Keratinocyte (primary cell): ENCODE results near the gene OR2T2.

Source experiments
- EZH2 ChIP-seq: IDR thresholded peaks from one replicate; pipeline ENCODE4 v1.6.1; 2012; ENCODE audit warnings: inconsistent platforms, mild to moderate bottlenecking, low read length, moderate library complexity
- TF ChIP-seq, protein P1 (sequence below), 3 experiments: IDR thresholded peaks in 1 of 3; conservative IDR thresholded peaks in 1 of 3; optimal IDR thresholded peaks in 1 of 3; 2 replicates in 2 of 3; 3 replicates in 1 of 3; pipeline versions ENCODE3 to v1.5.1; 2011; ENCODE audit warnings: low read length in 3 of 3, mild to moderate bottlenecking in 3 of 3, moderate library complexity in 2 of 3, control low read depth in 1 of 3, inconsistent platforms in 1 of 3; ENCODE audit not compliant: insufficient read depth in 2 of 3; ENCODE audit errors: extremely low read depth in 1 of 3

DNA sequence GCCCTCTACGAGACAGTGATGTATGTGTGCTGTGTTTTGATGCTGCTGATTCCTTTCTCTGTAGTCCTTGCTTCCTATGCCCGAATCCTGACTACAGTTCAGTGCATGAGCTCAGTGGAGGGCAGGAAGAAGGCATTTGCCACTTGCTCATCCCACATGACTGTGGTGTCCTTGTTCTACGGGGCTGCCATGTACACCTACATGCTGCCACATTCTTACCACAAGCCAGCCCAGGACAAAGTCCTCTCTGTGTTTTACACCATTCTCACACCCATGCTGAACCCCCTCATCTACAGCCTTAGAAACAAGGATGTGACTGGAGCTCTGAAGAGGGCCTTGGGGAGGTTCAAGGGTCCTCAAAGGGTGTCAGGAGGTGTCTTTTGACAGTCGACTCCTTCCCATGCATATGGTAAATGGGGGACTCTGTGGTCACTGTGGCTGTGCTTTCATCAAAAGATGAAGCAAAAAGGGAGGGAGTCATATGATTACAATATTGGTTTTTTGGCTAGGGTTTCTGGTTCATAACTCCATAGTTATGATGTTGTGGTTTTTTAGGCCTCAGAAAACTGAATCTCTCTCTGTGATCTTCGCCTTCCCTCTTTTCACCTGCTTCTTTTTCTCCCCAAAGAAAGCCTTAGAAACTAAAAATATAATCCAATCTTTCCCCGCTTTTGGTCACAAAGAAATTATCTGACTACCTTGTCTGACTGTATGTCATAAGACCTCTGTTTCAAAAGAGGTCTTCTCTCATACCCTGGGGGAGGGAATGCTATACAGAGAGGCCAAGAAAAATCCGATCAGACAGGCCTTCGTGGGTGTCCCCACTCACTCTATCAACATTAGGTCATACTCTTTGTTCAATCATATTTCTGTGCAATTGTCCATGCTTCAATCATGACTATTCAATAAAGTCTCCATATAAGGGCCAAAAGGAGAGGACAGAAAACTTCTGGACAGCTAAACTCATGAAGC lies 38.4 kb upstream of the OR2T2 start:
- TF ChIP-seq, protein P1, sequence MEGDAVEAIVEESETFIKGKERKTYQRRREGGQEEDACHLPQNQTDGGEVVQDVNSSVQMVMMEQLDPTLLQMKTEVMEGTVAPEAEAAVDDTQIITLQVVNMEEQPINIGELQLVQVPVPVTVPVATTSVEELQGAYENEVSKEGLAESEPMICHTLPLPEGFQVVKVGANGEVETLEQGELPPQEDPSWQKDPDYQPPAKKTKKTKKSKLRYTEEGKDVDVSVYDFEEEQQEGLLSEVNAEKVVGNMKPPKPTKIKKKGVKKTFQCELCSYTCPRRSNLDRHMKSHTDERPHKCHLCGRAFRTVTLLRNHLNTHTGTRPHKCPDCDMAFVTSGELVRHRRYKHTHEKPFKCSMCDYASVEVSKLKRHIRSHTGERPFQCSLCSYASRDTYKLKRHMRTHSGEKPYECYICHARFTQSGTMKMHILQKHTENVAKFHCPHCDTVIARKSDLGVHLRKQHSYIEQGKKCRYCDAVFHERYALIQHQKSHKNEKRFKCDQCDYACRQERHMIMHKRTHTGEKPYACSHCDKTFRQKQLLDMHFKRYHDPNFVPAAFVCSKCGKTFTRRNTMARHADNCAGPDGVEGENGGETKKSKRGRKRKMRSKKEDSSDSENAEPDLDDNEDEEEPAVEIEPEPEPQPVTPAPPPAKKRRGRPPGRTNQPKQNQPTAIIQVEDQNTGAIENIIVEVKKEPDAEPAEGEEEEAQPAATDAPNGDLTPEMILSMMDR (optimal IDR thresholded peaks at IDR 0.05 in 1 of 3, IDR thresholded peaks at IDR 0.05 in 1 of 3, conservative IDR thresholded peaks at IDR 0.05 in 1 of 3; ENCODE audit: extremely low read depth in 1 of 3, insufficient read depth in 2 of 3, low read length in 3 of 3): no peak
- no peak for TF ChIP-seq EZH2
